ENCODE measurements around the gene SLC2A5.

DNA sequence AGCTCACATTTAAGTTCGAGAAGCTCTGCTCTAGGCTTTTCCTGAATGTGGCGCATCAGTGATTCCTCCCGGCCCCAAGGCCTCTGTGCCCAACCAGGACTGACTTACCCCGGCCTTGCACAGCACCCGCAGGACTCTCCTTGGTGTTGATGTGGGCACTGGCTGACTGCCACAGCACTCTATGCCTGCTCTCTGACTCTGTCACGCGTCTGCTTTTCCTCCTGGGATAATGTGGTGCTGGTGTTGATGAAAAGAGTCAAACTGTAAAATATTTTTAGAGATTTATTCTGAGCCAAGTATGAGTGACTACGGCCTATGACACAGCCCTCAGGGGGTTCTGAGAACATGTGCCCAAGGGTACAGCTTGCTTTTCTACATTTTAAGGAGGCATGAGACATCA, 15.5 kb upstream of the SLC2A5 start:
- TF ChIP-seq POLR2AphosphoS5 (IDR thresholded peaks at IDR 0.05): no peak
- TF ChIP-seq, protein P1, sequence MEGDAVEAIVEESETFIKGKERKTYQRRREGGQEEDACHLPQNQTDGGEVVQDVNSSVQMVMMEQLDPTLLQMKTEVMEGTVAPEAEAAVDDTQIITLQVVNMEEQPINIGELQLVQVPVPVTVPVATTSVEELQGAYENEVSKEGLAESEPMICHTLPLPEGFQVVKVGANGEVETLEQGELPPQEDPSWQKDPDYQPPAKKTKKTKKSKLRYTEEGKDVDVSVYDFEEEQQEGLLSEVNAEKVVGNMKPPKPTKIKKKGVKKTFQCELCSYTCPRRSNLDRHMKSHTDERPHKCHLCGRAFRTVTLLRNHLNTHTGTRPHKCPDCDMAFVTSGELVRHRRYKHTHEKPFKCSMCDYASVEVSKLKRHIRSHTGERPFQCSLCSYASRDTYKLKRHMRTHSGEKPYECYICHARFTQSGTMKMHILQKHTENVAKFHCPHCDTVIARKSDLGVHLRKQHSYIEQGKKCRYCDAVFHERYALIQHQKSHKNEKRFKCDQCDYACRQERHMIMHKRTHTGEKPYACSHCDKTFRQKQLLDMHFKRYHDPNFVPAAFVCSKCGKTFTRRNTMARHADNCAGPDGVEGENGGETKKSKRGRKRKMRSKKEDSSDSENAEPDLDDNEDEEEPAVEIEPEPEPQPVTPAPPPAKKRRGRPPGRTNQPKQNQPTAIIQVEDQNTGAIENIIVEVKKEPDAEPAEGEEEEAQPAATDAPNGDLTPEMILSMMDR (IDR thresholded peaks at IDR 0.05 in 8 of 11, conservative IDR thresholded peaks at IDR 0.05 in 3 of 11): no peak

All from spleen (tissue), 7 donors.